ENCODE data around the gene RSPO3. TPM values are rescaled to one million over a fixed set of nuclear protein-coding genes. Genes with fewer than 3 reads are reported as not detected.

RSPO3 gene
- total RNA-seq, 4 donors from 2014 or later = 23.5 to 70.6 (median 45.0) TPM

DNA sequence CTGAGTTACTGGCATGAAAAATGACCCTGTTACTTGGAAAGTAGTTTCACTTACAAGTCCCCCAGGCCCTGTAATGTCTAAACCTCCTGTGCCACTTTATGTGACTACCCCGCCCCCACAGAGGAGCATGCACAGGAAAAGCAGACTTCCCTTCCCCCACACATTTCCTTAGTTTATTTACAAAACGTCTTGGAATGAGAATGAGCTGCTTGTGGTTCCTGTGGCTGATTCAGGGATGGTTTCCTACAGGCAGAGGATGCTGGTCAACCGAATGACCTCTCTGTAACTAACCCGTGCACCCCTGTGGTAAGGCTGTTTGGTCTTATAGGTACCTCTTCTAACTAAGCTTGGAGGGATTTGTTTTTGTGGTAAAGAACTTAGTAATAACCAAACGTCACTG is 28.5 kb downstream of the RSPO3 start:
- Histone ChIP-seq H3K9me3 (no peaks in the 10 kb centered on the region), H3K27ac (peak overlapping the region in 1 of 2 donors; percentile 2), H3K4me1 (no peaks in the 10 kb centered on the region), H3K4me3 (no peak overlapping the region), H3K36me3 (no peaks in the 10 kb centered on the region), H3K27me3 (no peaks in the 10 kb centered on the region)
- no peak for DNase-seq
- intact Hi-C loops (cut with DNase I; ENCODE audit: low total_unique reads) = no loop called here
- TF ChIP-seq CTCF (IDR thresholded peaks at IDR 0.05) (no peak), POLR2A (IDR thresholded peaks at IDR 0.05) (no peak)

- no peaks in the 10 kb centered on the region for H3K4me1 ChIP-seq
- no peak for DNase-seq
- H3K4me3 ChIP-seq = no peak overlapping the region
- intact Hi-C loops (cut with DNase I; ENCODE audit: low total_unique reads) = no loop called here
- TF ChIP-seq CTCF (IDR thresholded peaks at IDR 0.05) (no peak), POLR2A (IDR thresholded peaks at IDR 0.05) (no peak)
- H3K36me3 ChIP-seq = no peaks in the 10 kb centered on the region
- no peaks in the 10 kb centered on the region for H3K9me3 ChIP-seq
- H3K27ac ChIP-seq = no peak overlapping the region
- H3K27me3 ChIP-seq = no peaks in the 10 kb centered on the region
Measured at GRCh38 chr6:127147534-127147933, 29.1 kb downstream of the RSPO3 start.

- no peaks in the 10 kb centered on the region for H3K9me3 ChIP-seq
- H3K4me1 ChIP-seq = no peaks in the 10 kb centered on the region
- H3K36me3 ChIP-seq = no peaks in the 10 kb centered on the region
- H3K27ac ChIP-seq = no peak overlapping the region
- H3K27me3 ChIP-seq = no peaks in the 10 kb centered on the region
- TF ChIP-seq POLR2A (IDR thresholded peaks at IDR 0.05) = no peak
- no peak for TF ChIP-seq CTCF (IDR thresholded peaks at IDR 0.05)
- DNase-seq = no peak
- H3K4me3 ChIP-seq = no peak overlapping the region
- intact Hi-C loops (cut with DNase I; ENCODE audit: low total_unique reads) = no loop called here
Measured at GRCh38 chr6:127148511-127148910, 30.0 kb downstream of the RSPO3 start.

DNA sequence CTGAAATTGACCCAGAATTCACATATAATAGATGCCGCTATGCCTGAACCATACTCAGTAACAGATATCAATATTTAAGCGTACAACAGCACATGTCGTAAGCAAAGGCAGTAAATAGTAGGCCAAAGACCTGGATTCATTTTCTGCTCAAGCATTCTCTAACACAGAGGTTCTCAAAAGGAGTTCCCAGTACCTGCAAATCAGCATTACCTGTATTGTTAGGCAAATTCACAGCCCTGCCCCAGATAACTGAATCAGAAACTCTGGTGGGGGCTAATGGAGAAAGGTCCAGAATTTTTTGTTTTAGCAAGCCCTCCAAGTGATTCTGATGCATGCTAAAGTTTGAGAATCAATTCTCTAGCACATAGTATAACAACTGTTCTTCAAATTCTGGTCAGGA is 36.0 kb downstream of the RSPO3 start:
- H3K4me1 ChIP-seq = no peaks in the 10 kb centered on the region
- H3K36me3 ChIP-seq = no peaks in the 10 kb centered on the region
- no peak overlapping the region for H3K27ac ChIP-seq
- DNase-seq = no peak
- TF ChIP-seq CTCF (IDR thresholded peaks at IDR 0.05) = no peak
- no peak for TF ChIP-seq POLR2A (IDR thresholded peaks at IDR 0.05)
- H3K4me3 ChIP-seq = no peak overlapping the region
- H3K27me3 ChIP-seq = no peaks in the 10 kb centered on the region
- no peaks in the 10 kb centered on the region for H3K9me3 ChIP-seq
- intact Hi-C loops (cut with DNase I; ENCODE audit: low total_unique reads) = no loop called here

DNA sequence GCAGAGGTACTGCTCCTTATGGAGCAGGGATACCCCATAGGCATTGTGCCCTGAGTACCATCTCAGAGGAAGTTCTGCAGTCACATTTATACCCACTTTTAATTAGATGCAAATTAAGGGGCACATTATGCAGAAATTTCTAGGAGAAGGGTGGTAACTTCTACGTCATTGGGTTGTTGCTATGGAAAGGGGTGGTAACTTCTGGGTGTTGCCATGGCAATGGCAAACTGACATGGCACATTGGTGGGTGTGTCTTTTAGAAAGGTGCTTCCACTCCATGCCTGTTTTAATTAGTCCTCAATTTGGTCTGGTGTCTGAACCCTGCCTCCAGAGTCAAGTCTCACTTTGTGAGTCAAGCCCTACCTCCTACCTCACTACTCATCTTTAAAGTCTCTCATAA is 42.0 kb downstream of the RSPO3 start:
- DNase-seq = no peak
- Histone ChIP-seq H3K9me3 (no peaks in the 10 kb centered on the region), H3K4me1 (no peaks in the 10 kb centered on the region), H3K27me3 (no peaks in the 10 kb centered on the region), H3K4me3 (no peak overlapping the region), H3K36me3 (no peaks in the 10 kb centered on the region), H3K27ac (no peak overlapping the region)
- TF ChIP-seq CTCF (IDR thresholded peaks at IDR 0.05) (no peak), POLR2A (IDR thresholded peaks at IDR 0.05) (no peak)
- intact Hi-C loops (cut with DNase I; ENCODE audit: low total_unique reads) = no loop called here

All from uterus (tissue), 4 donors.